ENCODE data around the gene MCF2L. TPM values are rescaled to one million over a fixed set of nuclear protein-coding genes. Genes with fewer than 3 reads are reported as not detected.

Gene MCF2L
- total RNA-seq, 1 donor from 2014 or later = 5.6 TPM

GRCh38 chr13:112977091-112977490 is 8.1 kb downstream of the MCF2L start:
- H3K27ac Mint-ChIP-seq (ENCODE audit: unreplicated experiment) = no peak overlapping the region
- H3K4me3 Mint-ChIP-seq (ENCODE audit: unreplicated experiment) = no peak overlapping the region
- peaks cover 8% of the 10 kb centered on the region for H3K27me3 Mint-ChIP-seq (ENCODE audit: unreplicated experiment)
- H3K9me3 Mint-ChIP-seq (ENCODE audit: unreplicated experiment) = no peaks in the 10 kb centered on the region
- H3K4me1 Mint-ChIP-seq (ENCODE audit: unreplicated experiment) = no peaks in the 10 kb centered on the region
- TF ChIP-seq CTCF (IDR thresholded peaks at IDR 0.05) = no peak
- no peak for DNase-seq (ENCODE audit: extremely low spot score, unreplicated experiment)
- no peaks in the 10 kb centered on the region for H3K36me3 Mint-ChIP-seq (ENCODE audit: unreplicated experiment)

- no peaks in the 10 kb centered on the region for H3K36me3 Mint-ChIP-seq (ENCODE audit: unreplicated experiment)
- no peak overlapping the region for H3K4me3 Mint-ChIP-seq (ENCODE audit: unreplicated experiment)
- no peaks in the 10 kb centered on the region for H3K4me1 Mint-ChIP-seq (ENCODE audit: unreplicated experiment)
- no peak for TF ChIP-seq CTCF (IDR thresholded peaks at IDR 0.05)
- H3K27me3 Mint-ChIP-seq (ENCODE audit: unreplicated experiment) = peaks cover 8% of the 10 kb centered on the region
- no peak overlapping the region for H3K27ac Mint-ChIP-seq (ENCODE audit: unreplicated experiment)
- DNase-seq (ENCODE audit: extremely low spot score, unreplicated experiment) = no peak
- H3K9me3 Mint-ChIP-seq (ENCODE audit: unreplicated experiment) = no peaks in the 10 kb centered on the region
Measured at GRCh38 chr13:112977525-112977924, 8.5 kb downstream of the MCF2L start.

- no peak overlapping the region for H3K27ac Mint-ChIP-seq (ENCODE audit: unreplicated experiment)
- no peak for DNase-seq (ENCODE audit: extremely low spot score, unreplicated experiment)
- no peak overlapping the region for H3K4me3 Mint-ChIP-seq (ENCODE audit: unreplicated experiment)
- no peaks in the 10 kb centered on the region for H3K36me3 Mint-ChIP-seq (ENCODE audit: unreplicated experiment)
- no peak for TF ChIP-seq CTCF (IDR thresholded peaks at IDR 0.05)
- peaks cover 8% of the 10 kb centered on the region for H3K27me3 Mint-ChIP-seq (ENCODE audit: unreplicated experiment)
- no peaks in the 10 kb centered on the region for H3K4me1 Mint-ChIP-seq (ENCODE audit: unreplicated experiment)
- H3K9me3 Mint-ChIP-seq (ENCODE audit: unreplicated experiment) = no peaks in the 10 kb centered on the region
Measured at GRCh38 chr13:112978561-112979405, 9.8 kb downstream of the MCF2L start.

DNA sequence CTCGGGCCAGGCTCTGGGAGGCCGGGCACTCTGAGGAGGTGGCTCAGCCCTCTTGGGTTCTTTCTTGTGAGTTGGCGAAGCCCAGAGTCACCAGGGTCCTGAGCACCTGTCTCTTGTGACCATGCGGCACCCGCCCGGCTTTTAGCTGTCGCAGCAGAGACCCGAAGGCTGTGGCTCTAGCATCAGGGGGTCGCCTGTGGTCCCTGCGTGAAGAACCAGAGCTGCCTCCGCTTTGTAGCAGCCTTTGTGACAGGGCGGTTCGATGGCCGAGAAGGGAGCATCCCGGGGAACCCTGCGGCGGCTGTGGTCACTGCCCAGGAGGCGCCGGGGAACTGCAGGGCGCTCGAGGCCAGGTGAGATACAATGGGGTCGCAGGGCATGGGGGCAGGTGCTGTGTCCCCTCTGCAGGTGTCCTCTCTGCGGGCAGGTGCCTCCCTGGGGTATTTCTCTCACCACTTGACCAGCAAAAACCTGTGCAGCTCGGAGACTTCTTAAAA is 10.4 kb downstream of the MCF2L start:
- no peaks in the 10 kb centered on the region for H3K9me3 Mint-ChIP-seq (ENCODE audit: unreplicated experiment)
- H3K4me3 Mint-ChIP-seq (ENCODE audit: unreplicated experiment) = no peak overlapping the region
- no peaks in the 10 kb centered on the region for H3K36me3 Mint-ChIP-seq (ENCODE audit: unreplicated experiment)
- DNase-seq (ENCODE audit: extremely low spot score, unreplicated experiment) = no peak
- peaks cover 7% of the 10 kb centered on the region for H3K27me3 Mint-ChIP-seq (ENCODE audit: unreplicated experiment)
- no peak overlapping the region for H3K27ac Mint-ChIP-seq (ENCODE audit: unreplicated experiment)
- H3K4me1 Mint-ChIP-seq (ENCODE audit: unreplicated experiment) = no peaks in the 10 kb centered on the region
- TF ChIP-seq CTCF (IDR thresholded peaks at IDR 0.05) = no peak

- Mint-ChIP-seq H3K4me3 (ENCODE audit: unreplicated experiment) (no peak overlapping the region), H3K4me1 (ENCODE audit: unreplicated experiment) (no peaks in the 10 kb centered on the region), H3K36me3 (ENCODE audit: unreplicated experiment) (no peaks in the 10 kb centered on the region), H3K27me3 (ENCODE audit: unreplicated experiment) (peaks cover 12% of the 10 kb centered on the region), H3K9me3 (ENCODE audit: unreplicated experiment) (no peaks in the 10 kb centered on the region), H3K27ac (ENCODE audit: unreplicated experiment) (no peak overlapping the region)
- TF ChIP-seq CTCF (IDR thresholded peaks at IDR 0.05) = no peak
- no peak for DNase-seq (ENCODE audit: extremely low spot score, unreplicated experiment)
Measured at GRCh38 chr13:112980434-112980833, 11.4 kb downstream of the MCF2L start.

All from osteocyte (in vitro differentiated cells).